ENCODE results near the gene KRT31.
"Not testable (repeated sequence)": the region's sequence is repeated elsewhere in the genome, so short reads cannot be mapped to it uniquely, and the experiment has no call there.

The KRT31 gene

DNA sequence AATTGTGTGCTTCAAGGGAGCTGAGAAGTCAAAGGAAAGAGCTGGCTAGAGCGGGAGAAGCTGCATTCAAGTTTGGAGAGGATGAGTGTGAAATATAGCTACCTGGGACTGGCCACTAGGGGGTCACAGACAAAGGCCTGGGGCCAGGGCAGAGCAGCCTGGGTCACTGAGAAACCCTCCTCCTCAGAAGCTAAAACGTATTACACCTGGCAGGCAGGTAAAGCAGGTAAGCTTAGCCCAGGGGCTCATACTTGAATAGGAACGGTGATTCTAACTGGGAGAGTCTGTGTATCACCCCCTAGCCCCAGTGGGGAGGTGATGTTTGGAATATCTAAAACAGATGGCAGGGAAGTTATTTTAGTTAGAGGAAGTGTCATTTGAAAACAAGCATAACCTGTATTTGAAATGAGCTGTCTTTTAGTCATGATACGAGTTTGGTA is 20.2 kb upstream of the KRT31 start:
- DNase-seq (ENCODE audit: low read depth in 2 of 2), result no peak

DNA sequence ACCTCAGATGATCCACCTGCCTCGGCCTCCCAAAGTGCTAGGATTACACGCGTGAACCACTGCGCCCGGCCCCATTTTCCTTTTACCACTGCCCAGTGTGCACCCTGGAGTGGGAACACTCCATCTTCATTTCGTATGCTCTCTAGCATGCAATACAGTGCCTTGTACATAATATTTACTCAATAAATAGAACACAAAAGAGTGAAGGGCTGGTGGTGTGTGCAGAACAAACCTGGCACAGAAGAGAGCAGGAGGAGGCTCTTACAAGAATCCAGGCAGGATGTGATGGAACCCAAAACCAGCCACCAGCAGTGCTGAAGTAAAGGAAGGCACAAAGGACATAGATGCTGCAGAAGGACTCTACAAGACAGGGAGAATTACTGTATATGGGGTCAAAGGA is 19.7 kb upstream of the KRT31 start:
- no peak for DNase-seq (ENCODE audit: low read depth in 2 of 2)

DNA sequence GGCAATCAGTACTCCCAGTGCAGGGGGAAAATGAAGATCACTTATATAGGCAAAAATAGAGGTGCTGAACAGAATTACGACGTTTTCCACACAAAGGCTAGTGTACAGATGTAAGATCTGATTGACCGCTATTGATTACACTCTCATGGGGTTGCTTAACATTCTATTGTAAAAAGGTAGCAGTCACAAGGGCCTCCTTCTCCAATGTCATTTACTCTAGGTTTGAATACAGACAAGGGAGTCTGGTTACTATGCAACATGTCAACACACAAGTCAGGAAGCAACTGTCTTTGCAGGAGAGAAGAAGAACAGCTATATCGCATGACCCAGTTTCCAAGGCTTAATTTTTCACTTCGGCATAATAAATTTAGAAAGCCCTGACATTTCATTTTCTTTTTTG is 19.1 kb upstream of the KRT31 start:
- no peak for DNase-seq (ENCODE audit: low read depth in 2 of 2)

DNA sequence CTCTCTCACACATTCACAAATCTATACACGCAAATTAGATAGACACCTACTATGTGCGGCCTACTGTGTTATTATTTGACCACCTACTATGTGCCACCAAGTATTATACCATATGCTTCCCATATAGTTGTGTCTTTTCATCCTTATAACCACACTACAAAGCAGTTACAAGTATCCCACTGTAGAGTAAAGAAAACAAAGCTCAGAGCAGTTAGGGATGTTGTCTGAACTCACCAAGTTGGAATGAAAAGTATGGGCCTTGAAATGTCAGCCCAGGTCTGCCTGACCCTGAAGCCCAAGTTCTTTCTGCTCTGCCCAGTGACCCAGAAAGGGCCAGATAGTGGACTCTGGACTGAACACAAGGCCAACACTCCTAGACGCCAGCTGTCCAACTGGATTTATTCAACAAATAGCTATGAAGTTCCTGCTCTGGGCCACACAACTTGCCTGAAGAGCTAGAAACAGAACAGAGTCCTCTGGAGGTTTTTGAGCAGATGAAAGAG is 18.5 kb upstream of the KRT31 start:
- DNase-seq (ENCODE audit: low read depth in 2 of 2), result no peak

DNA sequence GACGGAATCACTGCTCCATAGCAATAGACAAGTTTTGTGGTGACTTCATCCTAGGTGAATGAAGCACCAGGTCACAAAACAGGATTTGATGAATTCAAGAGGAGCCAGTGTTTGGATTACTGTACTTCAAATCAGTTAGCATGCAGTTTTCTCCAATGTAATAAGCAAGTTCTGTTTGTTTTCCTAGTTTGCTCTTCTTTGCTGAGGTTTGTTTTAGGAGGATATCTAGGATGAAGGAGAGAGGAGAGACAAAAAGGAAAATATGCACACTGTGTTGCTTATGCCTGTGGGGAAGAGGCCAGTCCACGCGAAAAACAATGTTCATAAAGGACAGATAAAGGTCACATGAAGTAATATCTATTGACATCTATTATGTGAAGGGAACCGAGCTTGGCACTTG is 18.0 kb upstream of the KRT31 start:
- DNase-seq (ENCODE audit: low read depth in 2 of 2), result no peak

DNA sequence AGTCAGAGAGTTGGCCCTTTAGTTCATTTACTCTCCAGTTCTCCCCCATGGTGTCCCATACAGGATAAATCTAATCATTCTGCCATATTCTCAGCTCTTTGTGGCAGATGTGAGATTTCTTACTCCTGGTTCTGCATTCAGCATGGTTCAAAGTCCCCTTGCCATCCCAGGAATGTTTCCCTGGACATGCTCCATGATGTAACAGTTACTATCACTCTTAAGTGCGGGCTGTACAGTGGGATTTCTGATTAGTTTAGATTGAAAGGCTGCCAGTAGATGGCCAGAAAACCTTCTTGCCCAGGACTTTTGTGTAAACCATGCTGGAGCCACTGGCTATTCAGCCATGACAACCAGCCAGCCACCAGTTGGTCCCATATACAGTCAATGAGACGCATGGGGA is 16.6 kb upstream of the KRT31 start:
- DNase-seq (ENCODE audit: low read depth in 2 of 2), result no peak

DNA sequence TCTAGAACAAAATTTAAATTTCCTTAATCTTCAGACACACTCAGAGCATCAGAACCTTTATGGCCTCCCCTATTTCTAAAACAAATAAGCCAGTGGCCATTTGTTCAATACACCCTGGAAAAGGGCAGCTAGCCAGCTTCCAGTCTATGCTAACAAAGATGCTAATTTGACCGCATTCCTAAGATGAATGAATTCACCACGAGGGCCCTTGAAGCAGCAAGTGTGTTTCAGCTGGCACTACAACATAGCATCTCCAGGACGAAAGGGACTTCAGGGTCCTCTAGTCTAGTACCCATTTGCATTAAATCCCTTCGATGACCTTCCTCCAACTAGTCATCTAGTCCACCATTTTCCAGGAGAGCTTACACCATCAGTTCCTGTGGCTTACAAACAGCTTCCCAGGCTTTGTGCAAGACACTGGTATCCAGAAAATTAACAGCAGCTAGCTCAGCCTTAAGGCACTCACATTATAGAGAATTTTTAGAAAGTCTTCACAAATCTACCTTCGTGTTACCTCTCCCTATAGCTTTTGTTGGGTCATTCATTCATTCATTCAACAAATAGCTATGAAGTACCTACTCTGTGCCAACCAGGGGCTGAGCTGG is 16.0 kb upstream of the KRT31 start:
- no peak for DNase-seq (ENCODE audit: low read depth in 2 of 2)

DNA sequence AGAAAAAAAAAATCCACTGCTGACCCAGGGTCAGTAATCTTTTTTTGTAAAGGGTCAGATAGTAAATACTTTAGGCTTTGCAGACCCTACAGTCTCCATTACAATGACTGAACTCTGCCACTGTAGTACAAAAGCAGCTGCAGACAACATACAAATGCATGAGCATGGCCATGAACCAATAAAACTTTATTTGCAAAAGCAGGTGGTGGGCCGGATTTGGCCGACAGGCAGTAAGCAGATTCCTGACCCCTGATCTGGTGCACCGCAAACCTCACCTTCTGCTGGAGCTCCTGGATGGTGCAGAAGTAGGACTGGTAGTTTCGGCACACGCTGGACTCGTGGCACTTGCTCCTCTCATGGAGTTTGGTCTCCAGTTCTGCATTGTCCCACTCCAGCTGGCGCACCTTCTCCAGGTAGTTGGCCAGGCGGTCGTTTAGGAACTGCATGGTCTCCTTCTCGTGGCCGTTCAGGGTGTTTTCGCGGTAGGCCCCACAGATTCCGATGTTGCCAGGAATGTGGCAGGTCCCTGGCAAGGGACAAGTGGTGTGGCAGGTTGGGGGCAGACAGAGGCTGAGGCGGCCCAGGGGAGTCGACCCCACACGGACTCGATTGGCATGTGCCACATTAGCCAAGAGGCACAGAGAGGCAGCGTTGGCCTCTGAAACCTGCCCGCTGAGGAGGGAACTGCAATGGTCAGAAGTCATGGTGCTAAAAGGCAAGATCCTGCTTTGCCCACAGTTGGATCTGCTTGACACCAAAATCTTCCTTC is 13.8 kb upstream of the KRT31 start:
- DNase-seq (ENCODE audit: low read depth in 2 of 2), result no peak

DNA sequence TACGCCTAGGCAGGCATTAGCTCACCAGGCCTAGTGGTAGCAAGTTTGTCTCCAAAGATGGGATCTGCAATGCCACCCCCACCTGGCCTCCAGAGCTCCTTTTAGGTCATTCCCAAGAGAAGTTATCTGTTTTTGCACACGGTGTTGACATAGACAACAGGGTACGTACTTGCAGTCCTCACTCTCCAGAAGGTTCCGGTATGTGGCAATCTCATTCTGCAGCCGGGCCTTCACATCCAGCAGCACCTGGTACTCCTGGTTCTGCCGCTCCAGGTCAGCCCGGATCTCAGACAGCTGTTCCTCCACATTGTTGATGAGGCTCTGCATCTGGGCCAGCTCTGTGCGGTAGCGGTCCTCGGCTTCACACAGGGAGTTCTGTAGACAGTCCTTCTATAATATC is 9.8 kb upstream of the KRT31 start:
- no peak for DNase-seq (ENCODE audit: low read depth in 2 of 2)

DNA sequence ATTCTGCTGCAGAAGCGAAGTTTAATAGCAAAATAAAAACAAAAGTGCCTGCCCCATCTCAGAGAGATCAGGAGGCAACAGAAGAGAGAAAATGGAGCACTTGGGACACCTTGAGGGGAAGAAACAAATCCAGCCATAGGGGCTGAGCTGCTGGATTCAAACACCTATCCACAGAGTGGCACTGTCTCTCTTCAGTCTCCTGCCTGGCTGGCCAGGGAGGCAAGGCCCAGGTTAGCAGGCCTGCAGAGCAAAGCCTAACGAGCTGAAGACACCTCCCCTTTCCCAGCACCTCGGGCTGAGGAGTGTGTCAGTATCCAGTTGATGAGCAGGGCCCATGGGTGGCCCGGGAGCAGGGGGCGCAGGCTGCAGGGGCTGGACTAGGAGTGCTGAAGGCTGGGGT is 8.8 kb upstream of the KRT31 start:
- DNase-seq (ENCODE audit: low read depth in 2 of 2), result no peak

DNA sequence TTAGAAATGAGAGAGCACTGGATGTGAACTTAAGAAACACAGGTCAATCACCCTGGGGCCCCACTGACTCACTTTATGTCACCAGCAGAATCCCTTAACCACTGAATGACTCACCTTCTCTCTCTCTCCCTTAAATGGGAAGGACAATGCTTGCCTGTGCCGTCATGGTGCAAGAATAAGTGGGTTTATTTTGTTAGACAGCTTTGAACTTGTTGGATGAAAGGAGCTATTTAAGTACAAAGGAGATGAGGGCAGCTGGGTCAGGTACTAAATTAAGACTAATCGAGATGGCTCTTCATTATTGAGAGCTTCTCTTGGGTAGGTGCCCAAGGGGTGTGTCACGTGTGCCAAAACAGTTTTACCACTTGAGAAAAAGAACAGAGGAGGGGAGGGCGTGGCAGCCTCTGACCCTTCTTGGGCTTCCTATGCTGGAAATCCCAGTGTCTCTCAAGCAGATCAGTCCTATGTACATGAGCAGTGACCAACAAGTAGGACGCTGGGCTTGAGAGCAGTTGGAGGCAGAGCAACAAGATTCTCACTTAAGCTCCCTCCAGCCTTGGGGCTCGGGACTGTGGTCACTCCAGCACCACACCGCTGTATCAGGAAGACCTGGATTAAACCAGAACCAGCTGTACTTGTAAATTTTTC is 6.7 kb upstream of the KRT31 start:
- no peak for DNase-seq (ENCODE audit: low read depth in 2 of 2)

DNA sequence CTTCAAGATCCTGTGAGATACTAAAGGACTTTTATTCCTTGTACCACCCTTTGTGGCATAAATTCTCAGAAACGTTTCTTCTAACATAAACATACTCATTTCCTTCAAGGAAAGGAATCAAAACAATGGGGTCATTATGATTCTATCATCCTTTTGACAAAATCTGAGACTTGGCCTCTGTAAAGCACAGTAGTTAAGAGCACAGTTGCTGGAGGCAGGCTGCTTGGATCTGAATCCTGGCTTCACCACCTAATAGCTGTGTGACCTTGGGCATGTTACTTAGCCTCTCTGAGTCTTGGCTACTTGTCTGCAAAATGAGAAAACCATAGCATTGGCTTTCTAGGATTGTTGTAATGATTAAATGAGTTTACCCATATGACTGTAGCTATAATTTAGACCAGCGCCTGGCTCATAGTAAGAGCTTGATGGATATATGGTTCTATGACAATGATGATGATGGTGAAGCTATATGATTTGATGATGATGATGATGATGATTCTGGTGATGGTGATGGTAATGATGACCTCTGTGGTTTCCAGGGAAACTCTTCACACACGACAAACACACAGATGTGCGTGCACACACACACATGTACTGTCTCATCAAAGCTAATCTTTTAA is 6.1 kb upstream of the KRT31 start:
- no peak for DNase-seq (ENCODE audit: low read depth in 2 of 2)

DNA sequence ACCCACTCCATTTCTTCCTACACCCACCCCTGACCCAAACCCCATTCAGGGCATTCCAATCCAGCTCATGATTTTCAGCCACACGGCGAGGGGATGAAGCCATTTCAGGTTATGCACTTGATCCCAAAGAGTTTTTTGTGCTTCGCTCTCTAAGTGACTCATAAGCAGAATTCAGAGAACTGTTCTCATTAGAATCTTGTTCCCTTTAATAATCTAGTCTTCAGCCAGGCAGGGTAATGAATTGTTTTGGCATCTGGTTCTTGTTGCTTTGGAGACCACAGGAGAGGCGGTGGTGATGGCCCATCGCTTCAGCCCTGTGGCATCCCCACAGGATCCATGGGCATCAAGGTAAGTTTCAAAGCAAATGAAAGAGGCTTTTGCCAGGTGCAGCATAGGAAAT is 4.8 kb upstream of the KRT31 start:
- DNase-seq (ENCODE audit: low read depth in 2 of 2), result no peak

DNA sequence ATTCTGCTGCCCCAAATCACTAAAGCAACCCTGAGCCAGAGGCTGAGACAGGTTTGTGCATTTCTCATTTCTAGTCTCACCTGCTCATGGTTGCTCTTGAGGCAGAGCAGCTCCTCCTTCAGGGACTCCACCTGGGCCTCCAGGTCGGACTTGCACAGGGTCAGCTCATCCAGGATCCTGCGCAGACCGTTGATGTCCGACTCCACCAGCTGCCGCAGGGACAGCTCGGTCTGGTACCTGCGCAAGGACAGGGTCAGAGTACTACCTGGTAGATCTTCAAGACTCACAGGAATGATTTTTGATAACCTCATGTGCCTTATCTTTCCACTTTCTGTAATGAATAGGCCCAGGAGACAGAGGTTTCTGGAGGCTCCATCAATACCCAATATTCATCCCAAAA is 1.1 kb downstream of the KRT31 start:
- DNase-seq (ENCODE audit: low read depth in 2 of 2), result no peak

DNA sequence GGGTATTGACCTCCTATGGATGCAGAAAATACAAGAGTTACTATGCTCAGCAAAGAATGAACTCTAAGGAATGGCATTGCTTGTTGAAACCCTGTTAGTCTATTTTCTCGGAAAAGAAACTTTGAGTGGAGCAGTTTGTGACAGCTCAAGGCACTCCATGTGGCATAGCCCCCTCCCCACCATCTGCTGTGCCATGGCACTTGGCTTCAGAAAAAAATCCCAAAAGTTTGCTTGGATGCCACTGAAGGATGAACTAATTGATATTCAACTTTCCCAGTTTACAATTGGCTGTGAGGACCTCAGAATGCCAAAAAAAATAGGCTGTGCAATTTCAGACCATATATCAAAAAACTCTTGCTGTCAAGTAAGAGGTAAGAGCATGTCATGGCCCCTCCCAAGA is 1.8 kb downstream of the KRT31 start:
- DNase-seq (ENCODE audit: low read depth in 2 of 2), result no peak

DNA sequence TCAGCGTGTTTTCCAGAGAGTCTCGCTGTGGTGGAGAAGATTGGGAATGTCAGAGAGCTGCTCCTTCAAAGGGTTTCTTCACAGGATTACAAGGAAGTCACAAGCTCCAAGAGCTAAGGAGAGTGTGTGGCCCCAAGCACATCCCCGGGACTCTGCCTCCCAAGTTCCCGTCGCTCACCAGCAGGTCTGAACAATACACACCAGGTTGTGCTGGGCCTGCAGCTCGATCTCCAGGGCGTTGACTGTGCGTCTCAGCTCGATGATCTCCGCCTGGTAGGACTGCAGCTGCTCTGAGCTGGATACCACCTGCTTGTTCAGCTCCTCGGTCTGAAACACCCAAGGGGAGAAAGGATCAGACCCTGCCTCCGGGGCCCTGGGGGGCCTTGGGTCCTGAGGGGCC is 2.4 kb downstream of the KRT31 start:
- DNase-seq (ENCODE audit: low read depth in 2 of 2), result not testable (repeated sequence)

DNA sequence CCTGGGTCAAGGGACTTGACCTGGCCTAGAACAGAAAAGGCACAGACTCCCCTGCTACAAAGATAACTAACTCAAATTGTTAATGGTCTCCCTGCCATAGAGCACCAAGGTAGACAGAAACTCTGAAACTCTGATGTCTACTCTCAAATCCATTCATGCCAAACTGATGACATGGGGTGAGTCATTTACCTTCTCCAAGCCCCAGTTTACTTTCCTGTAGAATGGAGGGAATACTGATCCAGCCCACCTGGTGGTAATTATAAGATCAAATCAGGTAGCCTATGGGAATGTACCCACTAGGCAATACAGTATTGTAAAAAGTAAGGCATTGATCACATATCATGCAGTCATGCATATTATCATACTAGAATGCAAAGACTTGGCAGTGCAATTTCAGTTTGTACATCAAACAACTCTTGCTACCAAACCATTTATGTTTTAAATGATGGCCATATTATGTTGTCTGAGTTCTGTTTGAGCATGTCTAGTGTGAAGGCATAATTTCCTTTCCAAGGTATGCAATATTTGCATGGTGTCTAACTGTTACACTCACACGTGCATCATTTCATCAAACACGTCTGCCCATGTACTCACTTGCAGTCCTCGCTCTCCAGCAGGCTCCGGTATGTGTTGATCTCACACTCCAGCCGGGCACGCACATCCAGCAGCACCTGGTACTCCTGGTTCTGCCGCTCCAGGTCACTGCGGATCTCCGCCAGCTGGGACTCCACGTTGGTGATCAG is 3.0 kb downstream of the KRT31 start:
- no peak for DNase-seq (ENCODE audit: low read depth in 2 of 2)

DNA sequence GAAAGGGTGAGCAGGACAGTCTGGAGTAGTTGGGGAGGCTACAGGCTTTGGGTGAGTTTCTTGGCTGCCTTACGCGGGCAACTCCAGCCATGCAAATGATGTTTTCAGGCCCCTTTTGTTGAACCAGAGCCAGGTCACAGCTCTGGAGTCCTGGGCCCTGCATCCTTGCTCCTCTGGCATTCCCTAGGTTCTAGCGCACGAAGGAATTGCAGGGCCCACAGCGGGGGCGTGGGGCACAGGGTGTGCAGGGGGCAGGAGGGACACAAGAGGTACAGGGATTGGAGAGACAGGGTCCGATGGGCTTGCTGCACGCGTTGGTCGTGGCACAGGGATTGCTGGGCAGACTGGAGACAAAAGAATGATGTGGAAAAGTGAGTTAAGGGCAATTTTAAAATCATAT is 3.6 kb downstream of the KRT31 start:
- DNase-seq (ENCODE audit: low read depth in 2 of 2), result no peak

DNA sequence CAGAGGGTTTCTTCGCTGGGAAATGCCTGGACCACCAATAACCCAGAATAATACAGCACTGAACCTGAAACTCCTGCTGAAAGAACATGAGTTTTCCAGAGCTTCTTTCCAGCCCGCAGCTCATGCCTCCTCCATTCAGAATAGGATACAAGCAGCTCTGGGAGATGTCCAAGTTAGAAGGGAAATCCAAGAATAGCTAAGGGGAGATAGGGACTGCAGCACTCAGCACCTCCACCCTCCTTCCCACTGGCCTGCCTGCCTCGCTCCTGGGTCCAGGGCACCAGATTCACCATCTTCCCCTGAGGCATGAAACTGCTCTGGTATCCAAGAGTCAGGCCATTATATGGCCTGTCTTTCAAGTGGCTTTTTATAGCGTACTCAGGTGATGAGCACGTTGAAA is 4.1 kb downstream of the KRT31 start:
- DNase-seq (ENCODE audit: low read depth in 2 of 2), result no peak

DNA sequence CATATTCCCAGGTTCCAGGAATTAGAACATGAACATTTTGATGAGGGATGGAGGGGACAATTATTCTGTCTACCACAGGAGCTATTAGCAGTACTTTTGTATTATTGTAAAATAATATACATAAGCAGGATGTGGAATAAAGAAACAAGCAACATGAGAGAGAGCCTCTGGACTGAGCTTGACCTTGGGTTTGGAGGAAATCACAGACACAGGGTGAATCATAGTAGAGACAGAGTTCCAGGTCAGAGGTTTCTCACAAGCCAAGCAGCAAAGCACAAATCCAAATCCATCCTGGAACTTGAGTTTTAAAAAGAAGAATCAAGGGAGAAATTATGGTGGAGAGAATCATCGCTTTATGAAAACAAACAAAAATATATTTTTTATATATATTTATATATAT is 5.1 kb downstream of the KRT31 start:
- DNase-seq (ENCODE audit: low read depth in 2 of 2), result no peak

DNA sequence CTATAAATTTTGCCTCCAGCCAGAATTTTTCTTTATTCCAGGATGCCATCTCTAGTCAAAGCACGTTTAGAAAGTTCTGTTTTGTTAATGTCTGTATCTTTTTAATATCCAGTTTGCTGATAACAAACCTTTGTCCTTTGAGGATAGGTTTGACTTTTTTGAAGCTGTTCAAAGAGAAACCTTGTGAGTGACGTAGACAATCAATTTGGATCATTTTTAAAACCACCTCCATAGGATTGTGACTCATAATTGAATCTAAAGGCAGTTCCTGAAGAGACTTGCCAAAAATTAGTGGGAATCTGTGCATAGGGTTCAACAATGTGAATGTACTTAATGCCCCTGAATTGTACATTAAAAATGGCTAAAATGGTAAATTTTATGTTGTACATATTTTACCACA is 5.9 kb downstream of the KRT31 start:
- no peak for DNase-seq (ENCODE audit: low read depth in 2 of 2)

DNA sequence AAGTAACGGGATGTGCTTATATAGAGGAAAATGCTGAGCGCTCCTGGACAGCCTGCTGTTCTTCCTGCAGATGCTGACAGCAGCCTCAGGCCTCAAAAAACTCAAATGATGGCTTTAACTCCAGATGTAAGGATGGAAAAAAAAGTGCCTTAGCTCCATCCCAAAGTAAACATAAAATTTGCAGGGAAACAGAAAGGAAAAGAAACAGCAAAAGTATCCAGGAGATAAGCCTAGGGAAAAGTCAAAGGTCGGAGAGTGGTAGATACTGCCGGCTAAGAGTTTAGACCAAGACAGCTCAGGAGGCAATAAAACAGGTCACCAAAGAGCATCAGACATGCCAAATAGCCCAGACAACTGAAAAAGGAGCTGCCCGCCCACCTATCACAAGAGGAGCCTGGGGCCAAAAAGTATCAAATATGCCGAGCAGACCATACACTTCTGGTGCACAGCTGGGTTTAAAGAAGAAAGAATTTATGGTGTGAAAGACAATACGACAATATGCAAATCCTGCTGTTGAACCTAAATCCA is 6.9 kb downstream of the KRT31 start:
- no peak for DNase-seq (ENCODE audit: low read depth in 2 of 2)

Measured in stimulated activated CD8-positive, alpha-beta memory T cell treated with anti-CD3 and anti-CD28 coated beads, Interleukin-2, amount 100 ng/mL, for 1 hour (primary cell).